H1 (cell line): ENCODE measurements around the gene CDK19. TPM values are rescaled to one million over a fixed set of nuclear protein-coding genes. Genes with fewer than 3 reads are reported as not detected.

ENCODE experiments used
- CTCF ChIA-PET: fragments of 300-600 bp; sonication (Branson Sonifier 250); formaldehyde crosslinking; loops from one replicate; lab custom pipeline; 2021; ENCODE audit not compliant: partially characterized antibody; lab: Charles Lee
- POLR2A ChIA-PET: fragments of 300-600 bp; sonication (Branson Sonifier 250); formaldehyde crosslinking; loops from one replicate; lab custom pipeline; 2021; ENCODE audit warnings: inconsistent platforms; ENCODE audit not compliant: partially characterized antibody; lab: Charles Lee
- DNase-seq, 2 experiments: peaks; one replicate each; pipeline versions ENCODE4 v3.0.0 to v3.0.0-alpha.2; 2010 to 2022; ENCODE audit warnings: low spot score in 2 of 2, low read depth in 1 of 2, mixed read lengths in 1 of 2
- FAIRE-seq: peaks from 2 replicates; lab custom pipeline; 2011; peaks lifted over from hg19 to GRCh38; lab: Jason Lieb, UNC
- H2AFZ ChIP-seq: 2 replicates; pipeline ENCODE4 v1.8.1; 2012; ENCODE audit warnings: low read length, inconsistent platforms
- H2AK5ac ChIP-seq: 2 replicates; pipeline ENCODE4 v1.6.1; 2013; ENCODE audit warnings: low read depth, low read length
- H2BK120ac ChIP-seq: replicated peaks from 2 replicates; pipeline ENCODE3; 2013; ENCODE audit warnings: low read depth, low read length, inconsistent platforms
- H2BK12ac ChIP-seq: 2 replicates; pipeline ENCODE4 v1.6.1; 2013; ENCODE audit warnings: low read depth, low read length
- H2BK15ac ChIP-seq: 2 replicates; pipeline ENCODE4 v1.6.1; 2013; ENCODE audit warnings: low read length
- H2BK20ac ChIP-seq: 2 replicates; pipeline ENCODE4 v1.6.1; 2013; ENCODE audit warnings: low read length
- H2BK5ac ChIP-seq: 2 replicates; pipeline ENCODE4 v1.6.1; 2013; ENCODE audit warnings: low read depth, low read length
- H3K14ac ChIP-seq: 2 replicates; pipeline ENCODE4 v1.6.1; 2013; ENCODE audit warnings: inconsistent platforms; ENCODE audit not compliant: insufficient read length
- H3K18ac ChIP-seq: 2 replicates; pipeline ENCODE4 v1.6.1; 2013; ENCODE audit warnings: low read length; ENCODE audit errors: extremely low read depth
- H3K23ac ChIP-seq: 2 replicates; pipeline ENCODE4 v1.6.1; 2013; ENCODE audit warnings: inconsistent platforms; ENCODE audit not compliant: insufficient read length
- H3K23me2 ChIP-seq: 2 replicates; pipeline ENCODE4 v1.6.1; 2013; ENCODE audit warnings: low read depth, low read length
- H3K27ac ChIP-seq: 2 replicates; pipeline ENCODE4 v1.6.1; 2011; ENCODE audit warnings: low read depth, low read length, inconsistent platforms
- H3K27me3 ChIP-seq, 4 experiments: replicated peaks in 1 of 4; 1 replicate in 1 of 4; 2 replicates in 3 of 4; pipeline versions ENCODE4 v1.6.1 to v1.8.1; 2011 to 2013; ENCODE audit warnings: low read length in 3 of 4, mild to moderate bottlenecking in 3 of 4, inconsistent platforms in 2 of 4, mixed read lengths in 2 of 4, moderate library complexity in 1 of 4; ENCODE audit not compliant: control insufficient read depth in 3 of 4, insufficient read depth in 3 of 4; ENCODE audit errors: extremely low read depth in 1 of 4
- H3K36me3 ChIP-seq, 4 experiments: 2 replicates each; pipeline versions ENCODE4 v1.6.1 to v1.8.1; 2011 to 2013; ENCODE audit warnings: mild to moderate bottlenecking in 4 of 4, low read length in 3 of 4, moderate library complexity in 2 of 4, control low read depth in 1 of 4, inconsistent platforms in 1 of 4; ENCODE audit not compliant: insufficient read depth in 4 of 4, control insufficient read depth in 2 of 4
- H3K4ac ChIP-seq: replicated peaks from 2 replicates; pipeline ENCODE3; 2013; ENCODE audit warnings: low read length, low read depth, mixed read lengths, inconsistent platforms; ENCODE audit not compliant: insufficient read length
- H3K4me1 ChIP-seq, 4 experiments: replicated peaks in 1 of 4; 1 replicate in 1 of 4; 2 replicates in 3 of 4; pipeline versions ENCODE4 v1.6.1 to v1.8.1; 2011 to 2013; ENCODE audit warnings: low read length in 3 of 4, inconsistent platforms in 2 of 4, mixed read lengths in 1 of 4; ENCODE audit not compliant: insufficient read depth in 4 of 4, control insufficient read depth in 3 of 4
- H3K4me2 ChIP-seq, 2 experiments: 2 replicates each; pipeline versions ENCODE4 v1.6.1 to v1.8.1; 2011 to 2013; ENCODE audit warnings: low read depth in 2 of 2, low read length in 2 of 2, control low read depth in 1 of 2, inconsistent platforms in 1 of 2, mild to moderate bottlenecking in 1 of 2; ENCODE audit not compliant: insufficient read depth in 1 of 2
- H3K4me3 ChIP-seq, 4 experiments: fragments of 200-600, 300-600 bp in 1 of 4; sonication (generic), shearing (Covaris generic), sonication (Bioruptor Twin) in 1 of 4; 2 replicates each; pipeline versions ENCODE4 v1.5.1 to v1.8.1; 2011 to 2016; ENCODE audit warnings: low read length in 4 of 4, low read depth in 3 of 4, control low read depth in 2 of 4, inconsistent platforms in 2 of 4, mild to moderate bottlenecking in 2 of 4, mixed read lengths in 1 of 4, moderate library complexity in 1 of 4; ENCODE audit not compliant: insufficient read depth in 2 of 4; ENCODE audit errors: extremely low read depth in 1 of 4
- H3K56ac ChIP-seq: replicated peaks from 2 replicates; pipeline ENCODE3; 2013; ENCODE audit warnings: low read depth, mild to moderate bottlenecking, mixed read lengths, low read length, inconsistent platforms; ENCODE audit not compliant: insufficient read length
- H3K79me1 ChIP-seq: 2 replicates; pipeline ENCODE4 v1.6.1; 2013; ENCODE audit warnings: low read depth, low read length, control low read depth
- H3K79me2 ChIP-seq, 2 experiments: 2 replicates each; pipeline versions ENCODE4 v1.6.1 to v1.8.1; 2012 to 2013; ENCODE audit warnings: low read length in 2 of 2, mild to moderate bottlenecking in 2 of 2, inconsistent platforms in 1 of 2; ENCODE audit not compliant: insufficient read depth in 2 of 2, control insufficient read depth in 1 of 2
- H3K9ac ChIP-seq, 4 experiments: replicated peaks in 1 of 4; 1 replicate in 1 of 4; 2 replicates in 3 of 4; pipeline versions ENCODE4 v1.6.1 to v1.8.1; 2011 to 2013; ENCODE audit warnings: low read depth in 3 of 4, low read length in 3 of 4, control low read depth in 2 of 4, mild to moderate bottlenecking in 2 of 4, moderate library complexity in 2 of 4, inconsistent platforms in 1 of 4; ENCODE audit errors: extremely low read depth in 1 of 4
- H3K9me3 ChIP-seq, 2 experiments: 2 replicates each; pipeline versions ENCODE4 v1.6.1 to v1.8.1; 2012 to 2013; ENCODE audit warnings: mild to moderate bottlenecking in 2 of 2, moderate library complexity in 2 of 2, control low read depth in 1 of 2, inconsistent platforms in 1 of 2, low read depth in 1 of 2, low read length in 1 of 2, mixed read lengths in 1 of 2; ENCODE audit not compliant: insufficient read depth in 2 of 2
- H4K20me1 ChIP-seq, 2 experiments: replicated peaks in 1 of 2; 2 replicates each; pipeline versions ENCODE3 to v1.8.1; 2011 to 2013; ENCODE audit warnings: inconsistent platforms in 2 of 2, low read length in 2 of 2, mild to moderate bottlenecking in 1 of 2; ENCODE audit not compliant: insufficient read depth in 2 of 2, control insufficient read depth in 1 of 2
- H4K5ac ChIP-seq: 2 replicates; pipeline ENCODE4 v1.6.1; 2013; ENCODE audit warnings: low read length, low read depth, mixed read lengths, inconsistent platforms; ENCODE audit not compliant: insufficient read length
- H4K8ac ChIP-seq: 2 replicates; pipeline ENCODE4 v1.8.0; 2013; ENCODE audit warnings: mild to moderate bottlenecking, moderate library complexity, low read length, inconsistent platforms; ENCODE audit not compliant: insufficient read depth; ENCODE audit errors: extremely low read depth
- H4K91ac ChIP-seq: replicated peaks from 2 replicates; pipeline ENCODE3; 2013; ENCODE audit warnings: low read length, mixed read lengths, inconsistent platforms; ENCODE audit not compliant: insufficient read length
- CHD2 ChIP-seq: IDR thresholded peaks from 2 replicates; pipeline ENCODE4 v1.6.1; 2012; ENCODE audit warnings: low read length, improper control_type of control experiment
- MAX ChIP-seq: IDR thresholded peaks from 2 replicates; pipeline ENCODE4 v1.6.1; 2012; ENCODE audit warnings: inconsistent platforms
- SP1 ChIP-seq: IDR thresholded peaks from 2 replicates; pipeline ENCODE4 v1.6.1; 2011; ENCODE audit warnings: low read depth, low read length
- WGBS, 2 experiments: shearing (Covaris generic) in 1 of 2; methylation state at CpG; one replicate each; pipeline versions ENCODE4 v1.1.6 to v1.1.7; 2013 to 2015; ENCODE audit warnings: low lambda C conversion rate in 2 of 2, mixed read lengths in 2 of 2, inconsistent platforms in 1 of 2, low coverage in 1 of 2, missing lambda C conversion rate in 1 of 2; ENCODE audit not compliant: insufficient replicate concordance in 2 of 2, insufficient coverage in 1 of 2, insufficient read length in 1 of 2; ENCODE audit errors: extremely low coverage in 1 of 2, missing lambda C conversion rate in 1 of 2; 5-methylcytosine and 5-hydroxymethylcytosine counted together
- polyA plus RNA-seq, 7 experiments: library from polyadenylated mRNA; depleted of rRNA in 3 of 7; stranded (reverse) in 5 of 7; unstranded in 2 of 7; fragments of >200 nt in 5 of 7; fragments of 200-250 nt in 2 of 7; gene quantifications; 1 replicate in 5 of 7; 2 replicates in 1 of 7; 4 replicates in 1 of 7; pipeline versions ENCODE4 v1.2.1 to v1.2.3, GENCODE V29; 2011 to 2013; ENCODE audit warnings: missing spikeins in 2 of 7, mixed read lengths in 2 of 7
- total RNA-seq: library from RNA; stranded (reverse); fragmentation: NEBNext Ultra II Directional; extraction: Animal tissue kit (Norgen Biotek cat#: 25700); gene quantifications from 2 replicates; pipeline ENCODE4 v1.2.1, GENCODE V29; 2021

The CDK19 gene
- total and polyA plus RNA-seq, 2 of the 8 experiments (the other 6 are each of a cell fraction or from before 2014, with no cell fraction given), result 4.9 to 12.6 TPM

- Histone ChIP-seq H3K36me3 (no peaks in the 10 kb centered on the region; a peak in 2 of 8 replicates), H2AK5ac (no peak overlapping the region), H3K27ac (no peak overlapping the region), H2BK20ac (no peak overlapping the region), H3K79me2 (no peaks in the 10 kb centered on the region), H4K91ac (no peak overlapping the region), H3K4me2 (no peak overlapping the region), H3K18ac (no peak overlapping the region), H3K9ac (no peak overlapping the region), H3K4me1 (peaks cover 0 to 3% (median 1%) of the 10 kb centered on the region in 4 experiments; a peak in 2 of 7 replicates), H3K23ac (no peak overlapping the region), H3K79me1 (no peaks in the 10 kb centered on the region), H3K23me2 (no peaks in the 10 kb centered on the region), H2BK15ac (no peak overlapping the region), H2BK5ac (no peak overlapping the region), H2BK120ac (no peak overlapping the region), H3K4ac (no peak overlapping the region), H3K27me3 (no peaks in the 10 kb centered on the region), H3K9me3 (no peaks in the 10 kb centered on the region), H4K8ac (no peak overlapping the region), H2BK12ac (no peak overlapping the region), H4K5ac (no peak overlapping the region), H3K56ac (no peak overlapping the region), H3K4me3 (no peak overlapping the region), H2AFZ (no peak overlapping the region), H4K20me1 (no peaks in the 10 kb centered on the region)
- CTCF ChIA-PET, result interaction anchor here (0.6 to 1.1 kb wide), 3 partner anchors 16 to 364 kb away, joined by 3 to 4 read pairs (median 3); no protein-coding TSS in a partner anchor
- POLR2A ChIA-PET, result no interaction called here
- DNase-seq, result no peak
- no peak for FAIRE-seq
- 75% methylated on average over 1 of the region's 1 CpG; no CpG with 5 or more reads in 1 of the 2 experiments for WGBS, 2 experiments
- TF ChIP-seq MAX (no peak), SP1 (no peak), CHD2 (no peak)
- TF ChIP-seq, all 59 proteins: peak for 0
- no peak overlapping the region for H3K14ac ChIP-seq
Measured at GRCh38 chr6:110662490-110663211, 152.6 kb downstream of the CDK19 start.
